Esophagus muscularis mucosa (tissue), 4 donors: Measurements from ENCODE around the gene TESMIN. TPM values are rescaled to one million over a fixed set of nuclear protein-coding genes. Genes with fewer than 3 reads are reported as not detected.

Experiments
- DNase-seq: peaks from one replicate; pipeline ENCODE4 v3.0.0-alpha.2; 2017; ENCODE audit errors: extremely low spot score
- H3K27ac ChIP-seq, 4 donors: fragments of 200-600 bp; sonication (generic); replicated peaks in 1 of 4; 1 replicate in 3 of 4; 2 replicates in 1 of 4; pipeline ENCODE4 v1.5.1; 2016 to 2019; ENCODE audit warnings: mild to moderate bottlenecking in 1 of 4
- H3K27me3 ChIP-seq, 4 donors: fragments of 200-600 bp; sonication (generic); one replicate each; pipeline versions ENCODE4 v1.5.1 to v1.6.0; 2016 to 2019
- H3K36me3 ChIP-seq, 4 donors: fragments of 200-600 bp; sonication (generic); one replicate each; pipeline ENCODE4 v1.5.1; 2016 to 2019
- H3K4me1 ChIP-seq, 4 donors: fragments of 200-600 bp; sonication (generic); one replicate each; pipeline ENCODE4 v1.5.1; 2016 to 2019
- H3K4me3 ChIP-seq, 4 donors: fragments of 200-600 bp; sonication (generic); 1 replicate in 2 of 4; 2 replicates in 2 of 4; pipeline ENCODE4 v1.5.1; 2016 to 2019; ENCODE audit warnings: mild to moderate bottlenecking in 4 of 4, moderate library complexity in 1 of 4
- H3K9me3 ChIP-seq, 4 donors: fragments of 200-600 bp; sonication (generic); 1 replicate in 3 of 4; 2 replicates in 1 of 4; pipeline ENCODE4 v1.5.1; 2016 to 2019
- EP300 ChIP-seq: sonication (generic); formaldehyde crosslinking; IDR thresholded peaks from one replicate; pipeline ENCODE4 v1.6.1; 2017; ENCODE audit warnings: antibody characterized with exemption
- POLR2A ChIP-seq: fragments of 450-650 bp; IDR thresholded peaks from one replicate; pipeline ENCODE4 v1.6.1; 2017; ENCODE audit warnings: antibody characterized with exemption, moderate library complexity, mild to moderate bottlenecking, low read depth
- POLR2AphosphoS5 ChIP-seq, 2 donors: sonication (generic); formaldehyde crosslinking; IDR thresholded peaks; one replicate each; pipeline ENCODE4 v1.6.1; 2017; ENCODE audit warnings: antibody characterized with exemption in 2 of 2
- WGBS: methylation state at CpG from one replicate; pipeline ENCODE4 v1.1.5; 2018; 5-methylcytosine and 5-hydroxymethylcytosine counted together
- intact Hi-C: fragments of 100-400 bp; cut with DNase I; formaldehyde crosslinking; loops from one replicate; pipeline ENCODE4 v1.15.1; 2023
- total RNA-seq, 4 donors: library from RNA; depleted of rRNA; stranded (reverse); fragments of >200 nt; gene quantifications; one replicate each; pipeline versions ENCODE4 v1.1.0 to v1.2.1, GENCODE V29; 2016
- TF ChIP-seq, protein P1 (sequence below), 3 experiments: fragments of 200-600 bp in 2 of 3; fragments of 450-650 bp in 1 of 3; sonication (generic) in 2 of 3; IDR thresholded peaks; one replicate each; pipeline ENCODE4 v1.5.1; 2017 to 2019; ENCODE audit warnings: antibody characterized with exemption in 3 of 3, mild to moderate bottlenecking in 2 of 3, moderate library complexity in 1 of 3

The TESMIN gene
- total RNA-seq, 4 donors from 2014 or later: 0.78 to 2.5 (median 1.4) TPM

DNA sequence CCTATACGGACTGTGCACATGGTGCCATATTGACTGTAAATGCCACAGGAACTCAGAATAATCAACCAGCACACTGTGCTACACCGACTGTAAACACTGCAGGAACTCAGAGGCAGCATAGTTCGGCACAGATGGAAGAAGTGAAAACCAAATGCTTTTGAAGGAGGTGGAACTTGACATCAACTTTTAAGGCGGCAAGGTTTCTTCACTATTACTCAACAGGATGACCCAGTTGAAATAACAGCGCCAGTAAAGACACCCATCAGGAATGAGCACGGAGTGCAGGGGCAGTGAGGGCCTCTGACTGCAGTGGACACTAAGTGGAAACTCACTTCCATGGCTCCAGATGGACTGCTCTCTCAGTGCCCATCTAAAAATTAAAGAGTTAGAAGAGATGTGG, 15.7 kb downstream of the TESMIN start:
- WGBS: 85% methylated on average over 6 of the region's 6 CpGs
- TF ChIP-seq, protein P1, sequence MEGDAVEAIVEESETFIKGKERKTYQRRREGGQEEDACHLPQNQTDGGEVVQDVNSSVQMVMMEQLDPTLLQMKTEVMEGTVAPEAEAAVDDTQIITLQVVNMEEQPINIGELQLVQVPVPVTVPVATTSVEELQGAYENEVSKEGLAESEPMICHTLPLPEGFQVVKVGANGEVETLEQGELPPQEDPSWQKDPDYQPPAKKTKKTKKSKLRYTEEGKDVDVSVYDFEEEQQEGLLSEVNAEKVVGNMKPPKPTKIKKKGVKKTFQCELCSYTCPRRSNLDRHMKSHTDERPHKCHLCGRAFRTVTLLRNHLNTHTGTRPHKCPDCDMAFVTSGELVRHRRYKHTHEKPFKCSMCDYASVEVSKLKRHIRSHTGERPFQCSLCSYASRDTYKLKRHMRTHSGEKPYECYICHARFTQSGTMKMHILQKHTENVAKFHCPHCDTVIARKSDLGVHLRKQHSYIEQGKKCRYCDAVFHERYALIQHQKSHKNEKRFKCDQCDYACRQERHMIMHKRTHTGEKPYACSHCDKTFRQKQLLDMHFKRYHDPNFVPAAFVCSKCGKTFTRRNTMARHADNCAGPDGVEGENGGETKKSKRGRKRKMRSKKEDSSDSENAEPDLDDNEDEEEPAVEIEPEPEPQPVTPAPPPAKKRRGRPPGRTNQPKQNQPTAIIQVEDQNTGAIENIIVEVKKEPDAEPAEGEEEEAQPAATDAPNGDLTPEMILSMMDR (IDR thresholded peaks at IDR 0.05): no peak
- TF ChIP-seq POLR2AphosphoS5 (IDR thresholded peaks at IDR 0.05): no peak
- TF ChIP-seq EP300: no peak
- TF ChIP-seq POLR2A: no peak
- Histone ChIP-seq H3K4me1 (no peaks in the 10 kb centered on the region), H3K27me3 (no peaks in the 10 kb centered on the region), H3K36me3 (no peaks in the 10 kb centered on the region), H3K9me3 (no peaks in the 10 kb centered on the region), H3K27ac (no peak overlapping the region), H3K4me3 (no peak overlapping the region)
- intact Hi-C loops: no loop called here
- DNase-seq: no peak

DNA sequence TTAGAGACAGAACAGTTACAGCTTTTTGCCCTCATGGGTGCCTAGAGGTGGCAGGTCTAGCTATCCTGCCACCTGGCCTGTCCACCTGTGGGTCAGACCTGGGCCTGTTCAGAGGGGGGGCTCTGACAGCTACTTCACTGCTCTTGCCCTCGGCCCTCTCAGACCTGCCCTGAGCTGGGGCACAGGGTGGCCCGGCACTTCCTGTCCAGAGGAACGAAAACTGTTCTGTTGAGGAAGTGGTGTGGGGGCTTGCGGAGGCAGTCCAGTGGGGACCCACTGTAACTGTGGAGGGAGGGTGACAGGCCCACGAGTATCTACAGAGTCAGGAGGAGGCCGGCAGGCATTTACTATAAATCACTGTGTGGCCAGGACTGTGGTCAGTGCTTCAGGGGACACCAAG, 16.2 kb downstream of the TESMIN start:
- H3K27ac ChIP-seq: no peak overlapping the region
- H3K4me1 ChIP-seq: no peaks in the 10 kb centered on the region
- H3K27me3 ChIP-seq: no peaks in the 10 kb centered on the region
- H3K36me3 ChIP-seq: no peaks in the 10 kb centered on the region
- 74% methylated on average over 6 of the region's 6 CpGs for WGBS
- DNase-seq: no peak
- no peak overlapping the region for H3K4me3 ChIP-seq
- H3K9me3 ChIP-seq: no peaks in the 10 kb centered on the region
- intact Hi-C loops: no loop called here
- TF ChIP-seq POLR2AphosphoS5 (IDR thresholded peaks at IDR 0.05): no peak
- TF ChIP-seq, protein P1 (IDR thresholded peaks at IDR 0.05): no peak

DNA sequence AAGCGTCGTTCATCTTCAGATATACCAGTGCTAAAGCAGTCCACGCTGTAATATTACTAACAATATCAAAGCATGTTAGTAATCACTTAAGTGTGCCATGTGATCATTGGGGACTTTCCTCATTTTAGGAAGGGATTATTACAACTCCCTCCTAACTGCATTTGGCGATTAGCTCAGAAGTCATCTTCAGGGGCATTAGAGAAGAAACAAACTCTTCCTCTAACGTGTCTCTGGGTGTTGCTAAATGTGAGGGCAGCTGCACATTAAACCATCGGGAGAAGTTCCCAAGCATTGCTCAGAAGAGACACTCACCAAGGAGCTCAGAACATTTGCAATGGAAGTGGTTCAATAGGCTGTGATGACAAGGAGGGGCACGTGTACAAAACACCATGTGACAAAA, 17.2 kb downstream of the TESMIN start:
- H3K36me3 ChIP-seq: no peaks in the 10 kb centered on the region
- intact Hi-C loops: no loop called here
- WGBS: 87% methylated on average over 7 of the region's 7 CpGs
- H3K27me3 ChIP-seq: no peaks in the 10 kb centered on the region
- TF ChIP-seq, protein P1 (IDR thresholded peaks at IDR 0.05): no peak
- TF ChIP-seq POLR2AphosphoS5 (IDR thresholded peaks at IDR 0.05) (no peak), EP300 (no peak), POLR2A (no peak)
- H3K4me3 ChIP-seq: no peak overlapping the region
- H3K27ac ChIP-seq: no peak overlapping the region
- no peak for DNase-seq
- no peaks in the 10 kb centered on the region for H3K4me1 ChIP-seq
- no peaks in the 10 kb centered on the region for H3K9me3 ChIP-seq

DNA sequence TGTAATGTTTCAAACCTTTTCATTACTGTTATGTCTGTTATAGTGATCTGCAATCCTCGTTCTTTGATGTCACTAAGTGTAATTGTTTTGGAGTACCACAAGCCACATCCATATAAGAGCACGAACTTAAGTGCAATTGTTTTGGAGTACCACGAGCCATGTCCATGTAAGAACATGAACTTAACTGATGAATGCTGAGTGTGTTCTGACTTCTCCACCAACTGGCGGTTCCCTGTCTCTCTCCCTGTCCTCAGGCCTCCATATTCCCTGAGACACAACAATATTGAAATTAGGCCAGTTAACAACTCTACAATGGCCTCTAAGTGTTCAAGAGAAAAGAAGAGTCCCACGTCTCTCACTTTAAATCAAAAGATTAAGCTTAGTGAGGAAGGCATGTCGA, 23.5 kb downstream of the TESMIN start:
- WGBS: 76% methylated on average over 6 of the region's 6 CpGs
- Histone ChIP-seq H3K27ac (no peak overlapping the region), H3K9me3 (no peaks in the 10 kb centered on the region), H3K4me3 (no peak overlapping the region), H3K4me1 (no peaks in the 10 kb centered on the region), H3K36me3 (no peaks in the 10 kb centered on the region), H3K27me3 (no peaks in the 10 kb centered on the region)
- TF ChIP-seq, protein P1 (IDR thresholded peaks at IDR 0.05): no peak
- TF ChIP-seq EP300 (no peak), POLR2AphosphoS5 (IDR thresholded peaks at IDR 0.05) (no peak), POLR2A (no peak)
- DNase-seq: no peak
- intact Hi-C loops: no loop called here

DNA sequence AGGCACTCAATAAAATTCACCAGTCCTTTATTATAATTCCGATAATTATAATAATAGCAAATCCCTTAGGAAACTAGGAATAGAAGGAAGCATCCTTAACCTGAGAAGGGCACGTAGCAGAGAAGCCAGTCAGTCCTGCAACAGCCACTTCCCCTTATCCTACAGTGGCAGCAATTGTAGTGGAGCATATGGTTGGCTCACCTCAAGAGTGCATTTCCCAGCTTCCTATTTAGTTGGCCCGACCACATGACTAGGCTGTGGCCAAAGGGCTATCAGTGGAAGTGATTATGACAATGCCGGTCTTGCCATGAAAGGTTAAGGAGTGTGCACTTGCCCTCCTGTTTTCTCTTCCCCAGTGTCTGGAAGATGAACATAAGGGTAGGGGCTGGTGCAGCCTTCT, 27.0 kb downstream of the TESMIN start:
- Histone ChIP-seq H3K36me3 (no peaks in the 10 kb centered on the region), H3K27me3 (peaks cover 0 to 13% (median 0%) of the 10 kb centered on the region in 4 donors), H3K27ac (no peak overlapping the region), H3K4me1 (no peaks in the 10 kb centered on the region), H3K4me3 (no peak overlapping the region), H3K9me3 (peaks cover 0 to 12% (median 3%) of the 10 kb centered on the region in 4 donors)
- TF ChIP-seq EP300 (no peak), POLR2A (no peak), POLR2AphosphoS5 (IDR thresholded peaks at IDR 0.05) (no peak)
- TF ChIP-seq, protein P1 (IDR thresholded peaks at IDR 0.05): no peak
- intact Hi-C loops: no loop called here
- WGBS: 79% methylated on average over 4 of the region's 4 CpGs
- no peak for DNase-seq
